Muscle of arm (tissue), 14 donors: ENCODE measurements around the gene FREM3. TPM values are rescaled to one million over a fixed set of nuclear protein-coding genes. Genes with fewer than 3 reads are reported as not detected.
A peak's percentile ranks its signal among the peaks of the same experiment; 100 is the strongest.
"Not testable (repeated sequence)": the region's sequence is repeated elsewhere in the genome, so short reads cannot be mapped to it uniquely, and the experiment has no call there.

Source experiments
- DNase-seq: peaks from one replicate; pipeline ENCODE4 v3.0.0-alpha.2; 2013
- long read RNA-seq, 11 donors: transcript quantifications; one replicate each; lab custom pipeline, GENCODE V29; 2026
- polyA plus RNA-seq, 12 donors: library from polyadenylated mRNA; unstranded; fragments of 120-200 nt; gene quantifications; one replicate each; pipeline ENCODE4 v1.2.1, GENCODE V29; 2013; ENCODE audit not compliant: insufficient read length in 12 of 12

The FREM3 gene
- under 1 TPM in 10 of 12 donors, not detected in 2; 0.28 to 0.90 (median 0.35) TPM for polyA plus RNA-seq
- long read RNA-seq, donor 1, full-length matches to known transcripts = 1 of 1 reads
- long read RNA-seq, donor 1, partial matches to known transcripts = 0 of 1 reads
- long read RNA-seq, donor 1, other reads (novel, unspliced or antisense) = 0 of 1 reads
- long read RNA-seq, donor 2 = 0 reads
- long read RNA-seq, donor 3 = 0 reads
- long read RNA-seq, donor 4 = 0 reads
- long read RNA-seq, donor 5 = 0 reads
- long read RNA-seq, donor 6 = 0 reads
- long read RNA-seq, donor 7 = 0 reads
- long read RNA-seq, donor 8 = 0 reads
- long read RNA-seq, donor 9, partial matches to known transcripts = 30 of 30 reads
- long read RNA-seq, donor 9, other reads (novel, unspliced or antisense) = 0 of 30 reads
- long read RNA-seq, donor 10 = 0 reads
- long read RNA-seq, donor 11 = 0 reads

DNA sequence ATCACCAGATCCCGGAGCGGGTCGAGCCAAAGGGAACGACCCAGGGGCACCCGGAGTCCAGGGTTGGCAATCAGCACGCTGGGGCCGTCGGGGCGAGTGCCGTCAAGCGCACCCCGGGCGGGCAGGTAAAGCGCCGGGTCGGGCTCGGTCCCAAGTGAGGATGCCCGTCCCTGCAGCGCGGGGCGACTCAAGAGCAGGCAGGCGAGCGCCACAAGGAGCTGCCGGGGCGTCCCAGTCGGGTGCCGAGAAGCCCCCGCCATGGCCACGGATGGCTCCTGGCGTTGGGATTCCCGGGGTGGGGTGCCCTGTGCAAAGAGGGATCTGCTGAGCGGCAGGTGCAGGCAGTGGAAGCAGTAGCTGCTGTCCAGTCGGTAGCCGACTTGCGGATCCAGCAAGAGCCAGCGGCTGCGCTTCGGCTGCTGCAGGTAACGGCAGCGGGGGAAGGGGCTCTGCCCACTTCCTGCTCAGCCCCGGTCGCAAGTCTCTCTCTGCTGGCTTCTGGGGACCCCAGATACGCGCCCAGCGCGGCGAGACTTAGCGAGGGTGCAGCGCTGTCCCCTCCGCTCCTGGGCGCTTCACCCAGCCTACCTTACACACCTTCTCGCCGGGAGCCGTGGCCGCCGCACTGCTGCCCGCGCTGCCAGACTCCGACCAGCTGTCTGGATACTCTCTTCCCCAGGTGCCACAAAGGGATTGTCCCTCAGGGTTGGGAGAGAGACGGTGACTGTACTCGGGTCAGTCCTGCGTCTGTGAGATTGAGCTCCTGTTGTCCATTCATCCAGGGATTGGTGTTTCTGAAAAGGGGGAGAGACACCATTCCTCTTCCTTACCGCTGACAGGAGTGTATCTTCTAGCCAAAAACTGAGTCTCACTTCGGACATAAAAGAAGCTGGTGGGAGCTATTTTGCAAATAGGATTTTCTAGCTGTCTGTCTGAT is at the start of gene FREM3:
Gene FREM3 (minus strand): TSS at position 260 of the 937 bp plus-strand sequence. CDS start 0 bp downstream, at position 260.
- DNase-seq = no peak

- no peak for DNase-seq
Measured at GRCh38 chr4:143745874-143746273, 45.4 kb upstream of the FREM3 start.

GRCh38 chr4:143743591-143743990 is 43.1 kb upstream of the FREM3 start:
- no peak for DNase-seq

- no peak for DNase-seq
Measured at GRCh38 chr4:143742834-143743233, 42.4 kb upstream of the FREM3 start.

DNA sequence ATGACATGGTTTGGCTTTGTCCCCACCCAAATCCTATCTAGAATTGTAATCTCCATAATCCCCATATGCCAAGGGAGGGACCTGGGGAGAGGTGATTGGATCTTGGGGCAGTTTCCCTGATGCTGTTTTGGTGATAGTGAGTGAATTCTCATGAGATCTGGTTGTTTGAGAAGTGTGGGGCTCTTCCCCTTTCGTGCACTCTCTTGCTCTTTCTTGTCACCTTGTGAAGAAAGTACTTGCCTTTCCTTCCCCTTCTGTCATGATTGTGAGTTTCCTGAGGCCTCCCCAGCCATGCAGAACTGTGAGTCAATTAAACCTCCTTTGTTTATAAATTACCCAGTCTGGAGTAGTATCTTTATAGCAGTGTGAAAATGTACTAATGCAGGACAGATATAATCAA is 36.4 kb upstream of the FREM3 start:
- no peak for DNase-seq

DNA sequence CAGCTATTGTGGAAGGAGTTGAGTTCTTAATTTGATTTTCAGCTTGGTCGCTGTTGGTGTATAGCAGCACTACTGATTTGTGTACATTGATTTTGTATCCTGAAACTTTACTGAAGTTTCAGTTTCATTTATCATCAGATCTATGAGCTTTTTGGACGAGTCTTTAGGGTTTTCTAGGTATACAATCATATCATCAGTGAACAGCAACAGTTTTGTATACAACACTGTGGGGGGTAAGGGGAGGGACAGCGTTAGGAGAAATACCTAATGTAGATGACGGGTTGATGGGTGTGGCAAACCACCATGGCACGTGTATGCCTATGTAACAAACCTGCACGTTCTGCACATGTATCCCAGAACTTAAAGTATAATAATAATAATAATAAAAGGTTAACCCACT is 35.6 kb upstream of the FREM3 start:
- not testable (repeated sequence) for DNase-seq

- peak; percentile 5 for DNase-seq
Measured at GRCh38 chr4:143728166-143728565, 27.7 kb upstream of the FREM3 start.

- DNase-seq = no peak
Measured at GRCh38 chr4:143726714-143727113, 26.2 kb upstream of the FREM3 start.

DNA sequence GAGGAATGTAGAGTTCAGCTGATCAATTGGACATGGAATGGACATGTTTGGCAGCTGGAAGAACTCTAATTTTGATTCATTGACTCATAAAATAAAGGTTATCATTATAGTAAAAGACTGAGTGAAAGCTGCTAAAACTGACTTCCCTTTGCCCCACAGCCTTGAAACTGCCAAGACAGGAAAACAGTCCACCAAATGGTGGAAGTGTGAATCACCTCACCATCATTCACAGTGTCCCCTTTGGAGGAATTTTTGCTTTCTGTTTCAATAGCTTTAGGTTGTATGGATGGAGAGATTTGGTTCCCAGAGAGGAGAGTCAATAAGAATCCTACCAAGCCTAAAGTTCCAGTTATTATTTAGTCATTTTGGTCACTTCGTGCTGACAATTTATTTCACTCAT is 20.8 kb upstream of the FREM3 start:
- no peak for DNase-seq

GRCh38 chr4:143718748-143719147 is 18.3 kb upstream of the FREM3 start:
- not testable (repeated sequence) for DNase-seq

DNA sequence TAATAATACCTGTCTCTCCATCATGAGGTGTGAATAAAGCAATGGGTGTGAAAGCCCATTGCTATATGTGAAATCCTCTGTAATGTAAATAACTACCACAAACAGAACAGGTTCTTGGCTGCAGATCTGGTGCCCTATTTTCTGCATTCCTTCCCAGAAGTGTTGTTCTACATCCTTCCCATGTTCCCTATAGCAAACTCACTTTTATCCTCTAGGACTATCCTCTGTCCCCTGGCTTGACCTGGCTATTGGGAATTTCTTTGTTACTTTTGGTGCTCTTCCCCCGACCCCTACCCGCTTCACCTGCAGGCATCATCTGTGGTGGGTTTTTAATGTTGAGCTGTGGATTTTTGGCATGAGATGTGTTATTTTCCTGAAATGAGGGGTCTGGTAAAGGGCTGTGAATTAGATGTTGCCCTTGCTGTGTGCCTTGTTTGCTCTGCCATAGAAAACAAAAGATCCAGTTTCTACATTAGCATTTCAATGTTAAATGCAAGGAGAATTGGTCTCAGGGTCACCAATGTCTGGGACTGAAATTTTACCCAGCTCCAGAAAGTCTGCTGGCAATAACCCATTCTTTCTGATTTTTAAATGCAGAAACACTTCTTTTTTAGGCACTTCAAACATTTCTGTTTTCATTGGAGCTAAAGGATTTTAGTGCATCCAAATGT is 13.6 kb upstream of the FREM3 start:
- no peak for DNase-seq

DNA sequence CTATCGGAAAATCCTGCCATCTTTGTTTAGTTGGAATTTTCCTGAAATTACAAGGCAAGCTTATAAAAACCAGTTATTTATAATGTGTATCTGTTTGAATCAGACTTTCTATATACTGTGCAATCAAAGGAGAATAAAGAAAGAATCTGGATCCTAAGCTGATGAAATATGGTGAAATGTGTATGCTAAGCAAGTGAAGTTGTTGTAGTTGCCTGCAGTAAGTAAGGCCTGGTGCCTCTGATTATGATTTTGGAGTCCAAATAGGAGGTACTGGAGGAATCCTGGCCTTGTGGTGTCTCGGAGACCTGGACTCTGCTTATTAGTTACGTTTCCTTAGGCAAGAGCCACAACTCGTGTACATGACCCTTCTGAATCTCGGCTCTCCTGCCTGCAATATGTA is 13.1 kb upstream of the FREM3 start:
- DNase-seq = no peak

GRCh38 chr4:143712155-143712550 is 11.7 kb upstream of the FREM3 start:
- DNase-seq = no peak

DNA sequence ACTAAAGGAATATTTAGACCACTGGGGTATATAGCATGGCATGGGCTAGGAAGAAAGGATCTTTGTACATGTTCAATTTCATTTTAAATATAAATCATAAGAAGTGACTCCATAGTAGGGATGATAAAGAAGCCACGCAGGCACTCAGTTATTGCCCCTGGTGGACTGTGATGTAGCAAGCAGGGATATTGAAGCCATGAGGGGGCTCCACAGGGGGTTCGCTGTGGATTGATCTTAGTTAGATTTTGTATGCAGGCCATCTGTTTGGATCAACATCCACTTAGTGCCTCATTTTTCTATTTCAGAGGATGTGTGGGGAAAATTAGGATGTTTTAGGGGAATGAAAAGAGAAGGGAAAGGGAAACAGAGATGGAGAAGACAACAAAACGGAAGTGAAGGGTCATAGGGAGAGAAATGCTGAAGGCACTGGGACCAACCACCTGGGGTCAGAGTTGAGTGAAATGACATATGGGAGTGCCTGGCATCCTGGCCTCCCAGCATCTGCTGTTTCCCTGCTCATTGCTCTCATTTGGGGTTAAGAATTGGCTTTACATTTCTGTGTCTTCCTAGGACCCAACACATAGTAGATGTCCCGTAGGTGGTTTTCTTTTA is 11.2 kb upstream of the FREM3 start:
- DNase-seq = no peak

- DNase-seq = no peak
Measured at GRCh38 chr4:143701365-143701764, 890 bp upstream of the FREM3 start.

- DNase-seq = peak; percentile 27
Measured at GRCh38 chr4:143700046-143700415, 444 bp downstream of the FREM3 start.

GRCh38 chr4:143699331-143700045 is 987 bp downstream of the FREM3 start:
- no peak for DNase-seq

- no peak for DNase-seq
Measured at GRCh38 chr4:143693856-143694255, 6.6 kb downstream of the FREM3 start.

DNA sequence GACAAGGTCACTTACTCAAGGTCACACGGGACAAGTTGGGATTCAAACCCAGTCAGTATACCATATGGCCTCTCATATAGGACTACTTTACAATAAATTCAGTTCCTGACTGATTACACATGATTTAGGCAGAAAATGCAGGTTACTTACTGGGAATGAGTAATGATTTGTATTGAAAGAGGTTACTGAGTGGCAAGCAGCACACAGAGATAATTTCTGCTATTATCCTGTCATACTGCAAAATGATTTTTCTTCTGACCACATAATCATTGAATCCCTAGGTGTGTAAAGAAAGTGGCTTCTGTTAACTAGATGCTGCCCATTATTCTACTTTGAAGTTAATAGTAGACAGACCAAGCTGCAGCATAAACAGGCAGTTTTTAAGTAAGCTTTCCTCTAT is 8.2 kb downstream of the FREM3 start:
- no peak for DNase-seq

DNA sequence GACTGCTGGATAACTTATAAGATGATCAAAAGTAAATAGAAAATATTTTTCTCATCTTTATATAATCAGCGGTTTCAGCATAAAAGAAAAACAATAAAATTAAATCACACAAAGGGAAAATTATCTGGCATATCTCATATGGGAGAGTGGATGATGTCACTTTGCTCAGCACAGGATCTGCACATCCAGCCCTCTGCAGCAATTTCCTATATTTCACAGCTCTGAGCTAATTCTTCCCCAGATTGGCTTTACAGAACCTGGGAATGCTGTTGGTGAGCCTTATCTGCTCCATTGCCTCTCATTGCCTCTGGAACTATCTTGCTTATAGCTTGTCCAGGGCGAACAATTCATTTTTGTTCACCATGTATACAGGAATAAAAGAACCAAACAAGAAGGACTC is 21.0 kb downstream of the FREM3 start:
- no peak for DNase-seq

- DNase-seq = not testable (repeated sequence)
Measured at GRCh38 chr4:143673629-143674028, 26.8 kb downstream of the FREM3 start.
